DMS114 treated with DMSO at 0.1 percent for 48 hours (cell line): Measurements from ENCODE around the gene GALNT1.

Experiments used
- DNase-seq: peaks from one replicate; lab custom pipeline; 2025; ENCODE audit not compliant: unreplicated experiment; lab: John Stamatoyannopoulos, UW

The GALNT1 gene

GRCh38 chr18:35581898-35582641 lies 530 bp downstream of the GALNT1 start:
- no peak for DNase-seq

GRCh38 chr18:35582899-35583558 lies 1.5 kb downstream of the GALNT1 start:
- DNase-seq, result no peak

- no peak for DNase-seq
Observed at GRCh38 chr18:35584735-35585134, 3.2 kb downstream of the GALNT1 start.

- no peak for DNase-seq
Observed at GRCh38 chr18:35585608-35586007, 4.1 kb downstream of the GALNT1 start.

GRCh38 chr18:35588122-35588521 lies 6.6 kb downstream of the GALNT1 start:
- no peak for DNase-seq

- DNase-seq, result no peak
Observed at GRCh38 chr18:35588995-35589394, 7.5 kb downstream of the GALNT1 start.

GRCh38 chr18:35589546-35589945 lies 8.0 kb downstream of the GALNT1 start:
- DNase-seq, result no peak

- DNase-seq, result no peak
Observed at GRCh38 chr18:35590935-35591334, 9.4 kb downstream of the GALNT1 start.

GRCh38 chr18:35592298-35592697 lies 10.8 kb downstream of the GALNT1 start:
- DNase-seq, result no peak

GRCh38 chr18:35593859-35594258 lies 12.3 kb downstream of the GALNT1 start:
- no peak for DNase-seq

GRCh38 chr18:35597758-35598157 lies 16.2 kb downstream of the GALNT1 start:
- DNase-seq, result no peak

GRCh38 chr18:35602193-35602820 lies 20.8 kb downstream of the GALNT1 start:
- DNase-seq, result no peak

- no peak for DNase-seq
Observed at GRCh38 chr18:35603008-35603407, 21.5 kb downstream of the GALNT1 start.

GRCh38 chr18:35603528-35603927 lies 22.0 kb downstream of the GALNT1 start:
- no peak for DNase-seq

- no peak for DNase-seq
Observed at GRCh38 chr18:35604369-35604768, 22.8 kb downstream of the GALNT1 start.

- DNase-seq, result no peak
Observed at GRCh38 chr18:35605686-35606417, 24.3 kb downstream of the GALNT1 start.

GRCh38 chr18:35609236-35609635 lies 27.7 kb downstream of the GALNT1 start:
- no peak for DNase-seq

- DNase-seq, result no peak
Observed at GRCh38 chr18:35610089-35610488, 28.5 kb downstream of the GALNT1 start.

- no peak for DNase-seq
Observed at GRCh38 chr18:35610724-35611123, 29.2 kb downstream of the GALNT1 start.

GRCh38 chr18:35611518-35611917 lies 30.0 kb downstream of the GALNT1 start:
- DNase-seq, result no peak

GRCh38 chr18:35616074-35616473 lies 34.5 kb downstream of the GALNT1 start:
- no peak for DNase-seq
